ENCODE data around the gene ZSWIM8. TPM values are rescaled to one million over a fixed set of nuclear protein-coding genes. Genes with fewer than 3 reads are reported as not detected.
"Not testable (repeated sequence)": the region's sequence is repeated elsewhere in the genome, so short reads cannot be mapped to it uniquely, and the experiment has no call there.

Gene ZSWIM8
- total and polyA plus RNA-seq, 5 donors: 53.3 to 67.3 (median 62.6) TPM

DNA sequence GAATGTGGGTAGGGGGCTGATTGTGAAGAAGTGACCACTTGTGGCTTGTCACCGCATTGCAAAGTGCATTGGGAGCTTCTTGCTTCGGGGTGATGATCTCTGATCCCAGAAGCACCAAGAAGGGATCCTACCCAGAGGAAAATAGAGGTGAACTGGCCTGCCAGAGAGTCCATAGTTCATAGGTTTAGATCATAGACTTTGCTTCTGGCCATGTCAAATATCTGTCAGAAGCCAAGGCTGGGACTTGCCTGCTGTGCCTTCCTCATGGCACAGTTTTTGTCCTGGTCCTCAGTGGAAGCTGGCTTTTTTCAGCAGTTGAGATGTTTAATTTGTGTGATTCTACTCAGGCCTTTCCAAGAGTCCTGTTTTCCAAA, 1.1 kb downstream of the ZSWIM8 start:
- Histone ChIP-seq H3K27ac (ENCODE audit: low read length) (no peak overlapping the region), H3K4me3 (ENCODE audit: low read length) (peak overlapping the region; percentile 82), H3K4me1 (ENCODE audit: control insufficient read depth, insufficient read depth, low read length) (no peaks in the 10 kb centered on the region), H3K27me3 (ENCODE audit: control insufficient read depth, insufficient read depth) (no peaks in the 10 kb centered on the region), H3K9me3 (ENCODE audit: control insufficient read depth, low read length) (no peaks in the 10 kb centered on the region)
- ATAC-seq (no peak), DNase-seq (no peak)
- 3% methylated on average over 2 of the region's 2 CpGs for WGBS
- intact Hi-C loops (cut with DNase I): no loop called here

DNA sequence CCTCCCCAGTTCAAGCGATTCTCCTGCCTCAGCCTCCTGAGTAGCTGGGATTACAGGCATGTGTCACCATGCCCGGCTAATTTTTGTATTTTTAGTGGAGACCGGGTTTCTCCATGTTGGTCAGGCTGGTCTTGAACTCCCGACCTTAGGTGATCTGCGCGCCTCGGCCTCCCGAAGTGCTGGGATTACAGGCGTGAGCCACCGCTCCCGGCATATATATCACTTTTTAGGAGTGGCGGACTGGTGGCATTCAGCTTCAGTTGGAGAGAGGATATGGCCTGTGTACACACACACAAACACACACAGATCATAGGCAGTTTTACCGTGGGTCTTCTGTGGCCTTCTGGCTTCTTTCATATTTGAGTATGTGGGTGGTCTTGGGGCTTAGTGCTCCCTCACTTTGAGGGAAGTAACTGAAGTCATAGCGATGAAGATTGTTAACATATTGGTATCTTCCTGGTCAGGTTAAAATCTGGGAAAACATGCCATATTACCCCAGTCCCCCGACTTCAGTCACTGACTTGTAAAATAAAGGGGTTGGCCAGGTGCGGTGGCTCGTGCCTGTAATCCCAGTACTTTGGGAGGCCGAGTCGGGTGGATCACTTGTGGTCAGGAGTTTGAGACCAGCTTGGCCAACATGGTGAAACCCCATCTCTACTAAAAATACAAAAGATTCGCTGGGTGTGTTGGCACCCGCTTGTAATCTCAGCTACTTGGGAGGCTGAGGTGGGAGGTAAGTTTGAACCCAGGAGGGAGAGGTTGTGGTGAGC, 1.8 kb downstream of the ZSWIM8 start:
- DNase-seq; ATAC-seq; H3K4me3 ChIP-seq (ENCODE audit: low read length); intact Hi-C loops (cut with DNase I); H3K9me3 ChIP-seq (ENCODE audit: control insufficient read depth, low read length); H3K27ac ChIP-seq (ENCODE audit: low read length); H3K27me3 ChIP-seq (ENCODE audit: control insufficient read depth, insufficient read depth); H3K4me1 ChIP-seq (ENCODE audit: control insufficient read depth, insufficient read depth, low read length): not testable (repeated sequence)
- WGBS: 87% methylated on average over 21 of the region's 21 CpGs

DNA sequence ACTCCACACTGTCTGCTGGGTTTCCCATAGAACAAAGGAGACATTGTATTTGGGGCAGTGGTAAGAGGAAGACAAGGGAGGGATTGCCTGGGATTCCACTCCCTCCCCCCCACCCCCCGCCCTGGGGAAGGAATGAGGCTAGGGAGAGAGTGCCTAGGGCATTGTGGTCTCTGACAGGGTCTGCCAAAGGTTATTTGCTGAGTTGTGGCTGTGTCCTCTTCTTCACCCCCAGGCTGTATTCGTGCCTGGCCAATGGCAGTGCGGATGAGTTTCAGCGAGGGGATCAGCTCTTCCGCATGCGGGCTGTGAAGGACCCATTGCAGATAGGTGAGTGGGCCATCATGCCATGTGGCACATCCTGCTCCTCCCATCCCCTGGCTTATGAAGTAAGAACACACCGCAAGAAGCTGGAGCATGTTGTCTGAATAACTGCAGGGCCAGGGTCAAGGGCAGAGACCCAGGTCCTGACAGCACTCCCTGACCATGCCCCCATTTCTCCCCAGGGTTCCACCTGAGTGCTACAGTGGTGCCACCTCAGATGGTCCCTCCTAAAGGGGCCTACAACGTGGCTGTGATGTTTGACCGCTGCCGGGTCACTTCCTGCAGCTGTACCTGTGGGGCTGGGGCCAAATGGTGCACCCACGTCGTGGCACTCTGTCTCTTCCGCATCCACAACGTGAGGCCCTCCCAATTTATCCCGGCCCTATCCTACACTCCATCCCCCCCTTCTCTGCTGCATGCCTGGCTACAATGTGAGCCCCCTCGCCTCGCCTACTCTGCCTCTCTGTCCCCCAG, 3.7 kb downstream of the ZSWIM8 start:
- WGBS: 87% methylated on average over 17 of the region's 17 CpGs
- intact Hi-C loops (cut with DNase I): no loop called here

DNA sequence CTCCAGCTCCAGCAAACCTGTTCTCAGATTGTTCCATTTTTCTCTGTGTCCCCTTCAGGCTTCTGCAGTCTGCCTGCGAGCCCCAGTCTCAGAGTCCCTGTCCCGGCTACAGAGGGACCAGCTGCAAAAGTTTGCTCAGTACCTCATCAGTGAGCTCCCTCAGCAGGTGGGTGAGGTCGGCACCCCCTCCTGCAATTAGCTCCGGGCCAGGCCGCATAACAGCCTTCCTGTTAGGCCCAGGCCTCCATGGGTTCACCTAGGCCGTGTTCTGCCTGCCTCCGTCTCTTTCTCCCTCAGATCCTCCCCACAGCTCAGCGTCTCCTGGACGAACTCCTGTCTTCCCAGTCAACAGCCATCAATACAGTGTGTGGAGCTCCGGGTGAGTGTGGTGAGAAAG, 4.3 kb downstream of the ZSWIM8 start:
- H3K4me3 ChIP-seq (ENCODE audit: low read length): no peak overlapping the region
- H3K4me1 ChIP-seq (ENCODE audit: control insufficient read depth, insufficient read depth, low read length): no peaks in the 10 kb centered on the region
- 88% methylated on average over 10 of the region's 10 CpGs for WGBS
- no peak overlapping the region for H3K27ac ChIP-seq (ENCODE audit: low read length)
- intact Hi-C loops (cut with DNase I): no loop called here
- H3K27me3 ChIP-seq (ENCODE audit: control insufficient read depth, insufficient read depth): no peaks in the 10 kb centered on the region
- H3K9me3 ChIP-seq (ENCODE audit: control insufficient read depth, low read length): no peaks in the 10 kb centered on the region
- no peak for ATAC-seq
- no peak for DNase-seq

More for the DNA sequence above, 3.7 kb downstream of the ZSWIM8 start:
- H3K27me3 ChIP-seq (ENCODE audit: control insufficient read depth, insufficient read depth): no peaks in the 10 kb centered on the region
- ATAC-seq (no peak), DNase-seq (no peak)
- H3K9me3 ChIP-seq (ENCODE audit: control insufficient read depth, low read length): no peaks in the 10 kb centered on the region
- H3K27ac ChIP-seq (ENCODE audit: low read length): no peak overlapping the region
- no peak overlapping the region for H3K4me3 ChIP-seq (ENCODE audit: low read length)
- H3K4me1 ChIP-seq (ENCODE audit: control insufficient read depth, insufficient read depth, low read length): no peaks in the 10 kb centered on the region

DNA sequence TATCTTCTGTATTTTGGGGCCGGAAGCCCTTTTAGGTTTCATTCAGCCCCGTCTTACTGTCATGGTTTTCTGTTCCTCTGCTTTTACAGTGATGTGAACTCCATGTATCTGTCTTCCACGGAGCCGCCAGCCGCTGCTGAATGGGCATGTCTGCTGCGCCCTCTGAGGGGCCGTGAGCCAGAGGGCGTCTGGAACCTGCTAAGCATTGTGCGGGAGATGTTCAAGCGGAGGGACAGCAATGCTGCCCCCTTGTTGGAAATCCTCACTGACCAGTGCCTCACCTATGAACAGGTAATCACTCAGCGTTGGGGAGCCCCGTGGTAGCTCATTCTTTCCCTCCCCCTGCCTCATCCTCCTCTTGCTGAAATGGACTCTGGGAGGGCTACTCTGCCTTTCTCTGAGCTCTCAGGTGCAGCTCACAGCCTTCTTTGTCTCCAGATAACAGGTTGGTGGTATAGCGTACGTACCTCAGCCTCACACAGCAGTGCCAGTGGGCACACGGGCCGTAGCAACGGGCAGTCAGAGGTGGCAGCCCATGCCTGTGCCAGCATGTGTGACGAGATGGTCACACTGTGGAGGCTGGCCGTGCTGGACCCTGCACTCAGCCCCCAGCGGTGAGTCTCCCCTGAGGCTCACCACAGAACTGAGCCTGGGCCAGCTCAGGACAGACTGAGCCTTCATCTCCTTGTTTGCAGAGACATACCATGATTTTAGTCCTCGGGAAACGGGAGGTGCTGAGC, 5.7 kb downstream of the ZSWIM8 start:
- WGBS: 92% methylated on average over 22 of the region's 22 CpGs

DNA sequence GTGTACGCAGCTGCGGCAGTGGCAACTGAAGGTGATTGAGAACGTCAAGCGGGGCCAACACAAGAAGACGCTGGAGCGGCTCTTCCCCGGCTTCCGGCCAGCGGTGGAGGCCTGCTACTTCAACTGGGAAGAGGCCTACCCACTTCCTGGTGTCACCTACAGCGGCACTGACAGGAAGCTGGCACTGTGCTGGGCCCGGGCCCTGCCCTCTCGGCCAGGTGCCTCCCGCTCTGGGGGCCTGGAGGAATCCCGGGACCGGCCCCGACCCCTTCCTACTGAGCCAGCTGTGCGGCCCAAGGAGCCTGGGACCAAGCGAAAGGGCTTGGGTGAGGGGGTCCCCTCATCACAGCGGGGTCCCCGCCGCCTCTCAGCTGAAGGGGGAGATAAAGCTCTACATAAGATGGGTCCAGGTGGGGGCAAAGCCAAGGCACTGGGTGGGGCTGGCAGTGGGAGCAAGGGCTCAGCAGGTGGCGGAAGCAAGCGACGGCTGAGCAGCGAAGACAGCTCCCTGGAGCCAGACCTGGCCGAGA, 6.5 kb downstream of the ZSWIM8 start:
- DNase-seq (peak in 1 of 3 donors; percentile 54), ATAC-seq (peak in 1 of 2 donors; percentile 3)
- Histone ChIP-seq H3K9me3 (ENCODE audit: control insufficient read depth, low read length) (no peaks in the 10 kb centered on the region), H3K27me3 (ENCODE audit: control insufficient read depth, insufficient read depth) (no peaks in the 10 kb centered on the region), H3K27ac (ENCODE audit: low read length) (no peak overlapping the region), H3K4me1 (ENCODE audit: control insufficient read depth, insufficient read depth, low read length) (no peaks in the 10 kb centered on the region), H3K4me3 (ENCODE audit: low read length) (no peak overlapping the region)
- WGBS: 92% methylated on average over 26 of the region's 26 CpGs
- intact Hi-C loops (cut with DNase I): no loop called here

More for the DNA sequence above, 5.7 kb downstream of the ZSWIM8 start:
- Histone ChIP-seq H3K4me3 (ENCODE audit: low read length) (no peak overlapping the region), H3K27me3 (ENCODE audit: control insufficient read depth, insufficient read depth) (no peaks in the 10 kb centered on the region), H3K9me3 (ENCODE audit: control insufficient read depth, low read length) (no peaks in the 10 kb centered on the region), H3K4me1 (ENCODE audit: control insufficient read depth, insufficient read depth, low read length) (no peaks in the 10 kb centered on the region), H3K27ac (ENCODE audit: low read length) (no peak overlapping the region)
- ATAC-seq: no peak
- no peak for DNase-seq
- intact Hi-C loops (cut with DNase I): no loop called here

DNA sequence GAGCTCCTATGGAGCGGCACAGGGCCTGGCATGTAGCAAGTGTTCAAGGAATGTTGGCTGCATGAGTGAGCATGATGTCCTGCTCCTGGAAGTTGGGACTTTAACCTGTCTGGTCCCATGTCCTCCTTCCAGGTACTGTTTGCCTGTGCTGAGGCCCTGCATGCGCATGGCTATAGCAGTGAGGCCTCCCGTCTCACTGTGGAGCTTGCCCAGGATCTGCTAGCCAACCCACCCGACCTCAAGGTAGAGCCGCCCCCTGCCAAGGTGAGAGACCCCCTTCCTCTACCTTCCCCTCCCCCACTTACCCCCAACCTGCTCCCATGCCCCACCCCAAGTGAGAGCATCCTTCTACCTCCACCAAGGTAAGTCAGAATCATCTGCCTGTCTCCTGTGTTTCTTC, 8.1 kb downstream of the ZSWIM8 start:
- DNase-seq (no peak), ATAC-seq (no peak)
- no peak overlapping the region for H3K4me3 ChIP-seq (ENCODE audit: low read length)
- no peaks in the 10 kb centered on the region for H3K4me1 ChIP-seq (ENCODE audit: control insufficient read depth, insufficient read depth, low read length)
- H3K27ac ChIP-seq (ENCODE audit: low read length): no peak overlapping the region
- no peaks in the 10 kb centered on the region for H3K9me3 ChIP-seq (ENCODE audit: control insufficient read depth, low read length)
- 93% methylated on average over 5 of the region's 5 CpGs for WGBS
- no peaks in the 10 kb centered on the region for H3K27me3 ChIP-seq (ENCODE audit: control insufficient read depth, insufficient read depth)
- intact Hi-C loops (cut with DNase I): no loop called here

DNA sequence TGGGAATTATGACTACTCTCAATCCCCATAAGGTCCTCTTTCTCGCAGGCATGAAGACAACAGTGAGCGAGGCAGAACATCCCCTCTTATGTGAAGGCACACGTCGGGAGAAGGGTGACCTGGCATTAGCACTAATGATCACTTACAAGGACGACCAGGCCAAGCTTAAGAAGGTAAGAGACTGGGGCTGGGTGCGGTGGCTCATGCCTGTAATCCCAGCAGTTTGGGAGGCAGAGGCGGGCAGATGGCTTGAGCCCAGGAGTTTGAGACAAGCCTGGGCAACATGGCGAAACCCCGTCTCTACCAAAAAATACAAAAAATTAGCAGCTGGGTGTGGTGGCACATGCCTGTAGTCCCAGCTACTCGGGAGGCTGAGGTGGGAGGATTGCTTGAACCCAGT, 10.1 kb downstream of the ZSWIM8 start:
- ATAC-seq; H3K27ac ChIP-seq (ENCODE audit: low read length); H3K9me3 ChIP-seq (ENCODE audit: control insufficient read depth, low read length); H3K4me1 ChIP-seq (ENCODE audit: control insufficient read depth, insufficient read depth, low read length); DNase-seq; H3K27me3 ChIP-seq (ENCODE audit: control insufficient read depth, insufficient read depth); H3K4me3 ChIP-seq (ENCODE audit: low read length); intact Hi-C loops (cut with DNase I): not testable (repeated sequence)
- 94% methylated on average over 10 of the region's 10 CpGs for WGBS

DNA sequence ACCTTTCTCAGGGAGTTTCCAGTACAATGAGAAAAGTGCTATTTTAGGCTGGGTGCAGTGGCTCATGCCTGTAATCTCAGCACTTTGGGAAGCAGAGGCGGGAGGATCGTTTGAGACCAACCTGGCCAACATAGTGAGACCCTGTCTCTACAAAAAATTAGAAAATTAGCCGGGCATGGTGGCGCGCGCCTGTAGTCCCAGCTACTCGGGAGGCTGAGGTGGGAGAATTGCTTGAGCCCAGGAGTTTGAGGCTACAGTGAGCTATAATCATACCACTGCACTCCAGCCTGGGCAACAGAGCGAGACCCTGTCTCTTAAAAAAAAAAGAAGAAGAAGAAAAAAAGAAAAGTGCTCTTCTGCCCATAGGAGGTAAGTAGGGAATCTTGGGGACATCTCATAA, 10.6 kb downstream of the ZSWIM8 start:
- intact Hi-C loops (cut with DNase I); DNase-seq; H3K27me3 ChIP-seq (ENCODE audit: control insufficient read depth, insufficient read depth); H3K27ac ChIP-seq (ENCODE audit: low read length); ATAC-seq; H3K4me1 ChIP-seq (ENCODE audit: control insufficient read depth, insufficient read depth, low read length); H3K9me3 ChIP-seq (ENCODE audit: control insufficient read depth, low read length); H3K4me3 ChIP-seq (ENCODE audit: low read length): not testable (repeated sequence)
- 95% methylated on average over 8 of the region's 8 CpGs for WGBS

DNA sequence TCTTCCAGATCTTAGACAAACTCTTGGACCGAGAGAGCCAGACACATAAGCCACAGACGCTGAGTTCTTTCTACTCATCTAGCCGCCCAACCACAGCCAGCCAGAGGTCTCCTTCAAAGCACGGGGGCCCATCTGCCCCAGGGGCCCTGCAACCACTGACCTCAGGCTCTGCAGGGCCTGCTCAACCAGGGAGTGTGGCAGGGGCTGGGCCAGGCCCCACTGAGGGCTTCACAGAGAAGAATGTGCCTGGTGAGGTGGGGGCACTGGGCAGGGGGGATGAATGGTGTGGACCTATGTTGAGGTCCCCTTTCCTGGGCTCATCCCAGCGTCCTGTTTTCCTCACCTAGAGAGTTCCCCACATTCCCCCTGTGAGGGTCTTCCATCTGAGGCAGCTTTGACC, 11.4 kb downstream of the ZSWIM8 start:
- DNase-seq: no peak
- 82% methylated on average over 5 of the region's 5 CpGs for WGBS

More for the DNA sequence above, 11.4 kb downstream of the ZSWIM8 start:
- no peaks in the 10 kb centered on the region for H3K9me3 ChIP-seq (ENCODE audit: control insufficient read depth, low read length)
- H3K4me3 ChIP-seq (ENCODE audit: low read length): no peak overlapping the region
- H3K27ac ChIP-seq (ENCODE audit: low read length): no peak overlapping the region
- no peaks in the 10 kb centered on the region for H3K27me3 ChIP-seq (ENCODE audit: control insufficient read depth, insufficient read depth)
- intact Hi-C loops (cut with DNase I): no loop called here
- ATAC-seq: no peak
- H3K4me1 ChIP-seq (ENCODE audit: control insufficient read depth, insufficient read depth, low read length): no peaks in the 10 kb centered on the region
